Fibroblast of lung (primary cell): ENCODE measurements around the gene PLK3. TPM values are rescaled to one million over a fixed set of nuclear protein-coding genes. Genes with fewer than 3 reads are reported as not detected.

ENCODE experiments used
- DNase-seq, 2 donors: peaks; one replicate each; pipeline versions ENCODE4 v3.0.0 to v3.0.0-alpha.2; 2010; ENCODE audit warnings: low read depth in 2 of 2
- H2AFZ ChIP-seq: 2 replicates; pipeline ENCODE4 v1.5.1; 2012; ENCODE audit warnings: low read length, control low read depth, inconsistent platforms
- H3K27ac ChIP-seq: 2 replicates; pipeline ENCODE4 v1.5.1; 2011; ENCODE audit warnings: low read length, control low read depth; ENCODE audit not compliant: insufficient read depth
- H3K27me3 ChIP-seq: 2 replicates; pipeline ENCODE4 v1.5.1; 2011; ENCODE audit warnings: mild to moderate bottlenecking, low read length; ENCODE audit not compliant: control insufficient read depth, insufficient read depth
- H3K36me3 ChIP-seq: 2 replicates; pipeline ENCODE4 v1.5.1; 2011; ENCODE audit warnings: low read length; ENCODE audit not compliant: control insufficient read depth, insufficient read depth
- H3K4me1 ChIP-seq: 2 replicates; pipeline ENCODE4 v1.5.1; 2011; ENCODE audit warnings: low read length; ENCODE audit not compliant: control insufficient read depth, insufficient read depth; ENCODE audit errors: extremely low read depth
- H3K4me2 ChIP-seq: 2 replicates; pipeline ENCODE4 v1.5.1; 2011; ENCODE audit warnings: low read length, control low read depth; ENCODE audit not compliant: insufficient read depth; ENCODE audit errors: extremely low read depth
- H3K4me3 ChIP-seq, 4 experiments: fragments of 200-600 bp in 1 of 4; sonication (generic) in 1 of 4; replicated peaks in 1 of 4; 2 replicates each; pipeline ENCODE4 v1.5.1; 2011 to 2016; ENCODE audit warnings: low read length in 4 of 4, low read depth in 3 of 4, mild to moderate bottlenecking in 3 of 4, control low read depth in 2 of 4, inconsistent platforms in 1 of 4, mixed read lengths in 1 of 4; ENCODE audit not compliant: insufficient read depth in 1 of 4; ENCODE audit errors: control extremely low read depth in 1 of 4
- H3K79me2 ChIP-seq: 2 replicates; pipeline ENCODE4 v1.5.1; 2012; ENCODE audit warnings: mild to moderate bottlenecking, low read length, inconsistent platforms; ENCODE audit not compliant: control insufficient read depth, insufficient read depth
- H3K9ac ChIP-seq: 2 replicates; pipeline ENCODE4 v1.5.1; 2011; ENCODE audit warnings: mild to moderate bottlenecking, low read length, control low read depth; ENCODE audit not compliant: insufficient read depth
- H3K9me3 ChIP-seq: 2 replicates; pipeline ENCODE4 v1.5.1; 2012; ENCODE audit warnings: low read depth, low read length; ENCODE audit not compliant: control insufficient read depth, insufficient read depth
- H4K20me1 ChIP-seq: 2 replicates; pipeline ENCODE4 v1.5.1; 2011; ENCODE audit warnings: low read length; ENCODE audit not compliant: control insufficient read depth, insufficient read depth; ENCODE audit errors: extremely low read depth
- EZH2 ChIP-seq: IDR thresholded peaks from 2 replicates; pipeline ENCODE4 v1.5.1; 2012; ENCODE audit warnings: low read length, control low read depth, mild to moderate bottlenecking; ENCODE audit errors: missing control alignments
- polyA plus RNA-seq, 2 donors: library from polyadenylated mRNA; depleted of rRNA in 1 of 2; stranded (reverse) in 1 of 2; unstranded in 1 of 2; fragments of >200 nt; gene quantifications; 2 replicates each; pipeline ENCODE4 v1.2.1, GENCODE V29; 2011 to 2012; ENCODE audit warnings: missing spikeins in 1 of 2
- total RNA-seq: library from RNA; depleted of rRNA; stranded (reverse); fragments of >200 nt; gene quantifications from 2 replicates; pipeline ENCODE4 v1.2.1, GENCODE V29; 2014
- TF ChIP-seq, protein P1 (sequence below), 2 donors: IDR thresholded peaks in 1 of 2; conservative IDR thresholded peaks in 1 of 2; 1 replicate in 1 of 2; 2 replicates in 1 of 2; pipeline ENCODE4 v1.5.1; 2011 to 2012; ENCODE audit warnings: low read length in 2 of 2, control low read depth in 1 of 2, inconsistent platforms in 1 of 2, low read depth in 1 of 2, mild to moderate bottlenecking in 1 of 2

The PLK3 gene
- total and polyA plus RNA-seq, 2 donors (not counting 1 experiment from before 2014, with no cell fraction given) = 12.2 to 30.6 TPM

DNA sequence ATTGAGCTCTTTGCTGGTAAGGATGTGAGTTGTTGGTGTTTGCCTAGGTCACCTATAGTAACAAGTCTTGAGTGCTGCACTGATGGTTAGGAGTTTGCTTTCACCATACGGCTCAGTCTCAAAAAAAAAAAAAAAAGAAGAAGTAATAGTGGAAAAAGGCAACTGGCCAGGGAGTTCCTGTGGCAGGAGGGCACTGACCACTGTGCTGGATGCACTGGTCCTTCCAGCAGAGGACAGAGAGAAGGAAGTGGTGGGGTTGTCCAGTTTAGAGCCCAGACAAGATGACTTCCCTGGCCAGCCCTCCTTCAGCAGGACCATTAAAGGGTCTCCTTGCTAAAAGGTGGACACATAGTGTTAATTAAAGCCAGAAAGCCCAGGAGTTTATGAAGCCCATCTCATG, 54.8 kb downstream of the PLK3 start:
- H3K4me1 ChIP-seq = no peaks in the 10 kb centered on the region
- H3K27me3 ChIP-seq = no peaks in the 10 kb centered on the region
- H3K36me3 ChIP-seq = peaks cover 2% of the 10 kb centered on the region
- H2AFZ ChIP-seq = no peak overlapping the region
- H3K4me2 ChIP-seq = no peak overlapping the region
- DNase-seq = no peak
- no peak overlapping the region for H3K27ac ChIP-seq
- H3K4me3 ChIP-seq = no peak overlapping the region
- TF ChIP-seq, protein P1, sequence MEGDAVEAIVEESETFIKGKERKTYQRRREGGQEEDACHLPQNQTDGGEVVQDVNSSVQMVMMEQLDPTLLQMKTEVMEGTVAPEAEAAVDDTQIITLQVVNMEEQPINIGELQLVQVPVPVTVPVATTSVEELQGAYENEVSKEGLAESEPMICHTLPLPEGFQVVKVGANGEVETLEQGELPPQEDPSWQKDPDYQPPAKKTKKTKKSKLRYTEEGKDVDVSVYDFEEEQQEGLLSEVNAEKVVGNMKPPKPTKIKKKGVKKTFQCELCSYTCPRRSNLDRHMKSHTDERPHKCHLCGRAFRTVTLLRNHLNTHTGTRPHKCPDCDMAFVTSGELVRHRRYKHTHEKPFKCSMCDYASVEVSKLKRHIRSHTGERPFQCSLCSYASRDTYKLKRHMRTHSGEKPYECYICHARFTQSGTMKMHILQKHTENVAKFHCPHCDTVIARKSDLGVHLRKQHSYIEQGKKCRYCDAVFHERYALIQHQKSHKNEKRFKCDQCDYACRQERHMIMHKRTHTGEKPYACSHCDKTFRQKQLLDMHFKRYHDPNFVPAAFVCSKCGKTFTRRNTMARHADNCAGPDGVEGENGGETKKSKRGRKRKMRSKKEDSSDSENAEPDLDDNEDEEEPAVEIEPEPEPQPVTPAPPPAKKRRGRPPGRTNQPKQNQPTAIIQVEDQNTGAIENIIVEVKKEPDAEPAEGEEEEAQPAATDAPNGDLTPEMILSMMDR (conservative IDR thresholded peaks at IDR 0.05 in 1 of 2, IDR thresholded peaks at IDR 0.05 in 1 of 2; ENCODE audit: low read depth in 1 of 2, low read length in 2 of 2) = no peak
- no peak for TF ChIP-seq EZH2
- no peaks in the 10 kb centered on the region for H4K20me1 ChIP-seq
- no peak overlapping the region for H3K9ac ChIP-seq
- H3K9me3 ChIP-seq = no peaks in the 10 kb centered on the region
- no peaks in the 10 kb centered on the region for H3K79me2 ChIP-seq

Other genes starting within 250 kb of the PLK3 start
- gene TMEM53, start 125.9 kb upstream of the PLK3 start, total RNA-seq = 5.6 and 8.1 TPM in 2 replicates
- 11.6 and 12.4 TPM in 2 replicates for gene TMEM53, start 125.9 kb upstream of the PLK3 start, polyA plus RNA-seq
- 2.3 and 6.4 TPM in 2 replicates for gene ARMH1, start 125.7 kb upstream of the PLK3 start, total RNA-seq
- gene ARMH1, start 125.7 kb upstream of the PLK3 start, polyA plus RNA-seq = 0.75 and 2.4 TPM in 2 replicates
- not detected in 2 replicates for gene RNU5D-1, start 69.2 kb upstream of the PLK3 start, total RNA-seq
- not detected in 2 replicates for gene RNU5D-1, start 69.2 kb upstream of the PLK3 start, polyA plus RNA-seq
- 0.51 and 9.2 TPM in 2 replicates for gene KIF2C, start 60.5 kb upstream of the PLK3 start, total RNA-seq
- gene KIF2C, start 60.5 kb upstream of the PLK3 start, polyA plus RNA-seq = 9.9 and 41.9 TPM in 2 replicates
- gene RPS8, start 24.8 kb upstream of the PLK3 start, total RNA-seq = 1,373 and 1,913 TPM in 2 replicates
- 1,895 and 2,098 TPM in 2 replicates for gene RPS8, start 24.8 kb upstream of the PLK3 start, polyA plus RNA-seq
- under 0.01 and 0.17 TPM in 2 replicates for gene BEST4, start 12.2 kb upstream of the PLK3 start, total RNA-seq
- gene BEST4, start 12.2 kb upstream of the PLK3 start, polyA plus RNA-seq = 0.10 and 0.11 TPM in 2 replicates
- gene DYNLT4, start 7.0 kb downstream of the PLK3 start, total RNA-seq = 0.51 and 0.66 TPM in 2 replicates
- gene DYNLT4, start 7.0 kb downstream of the PLK3 start, polyA plus RNA-seq = not detected in 2 replicates
- gene BTBD19, start 8.1 kb downstream of the PLK3 start, total RNA-seq = 3.9 and 5.0 TPM in 2 replicates
- gene BTBD19, start 8.1 kb downstream of the PLK3 start, polyA plus RNA-seq = 5.6 and 8.7 TPM in 2 replicates
- 0.50 TPM in 1 of 2 replicates, not detected in the other for gene PTCH2, start 42.9 kb downstream of the PLK3 start, total RNA-seq
- gene PTCH2, start 42.9 kb downstream of the PLK3 start, polyA plus RNA-seq = 0.15 and 0.23 TPM in 2 replicates
- 35.7 and 49.5 TPM in 2 replicates for gene EIF2B3, start 186.2 kb downstream of the PLK3 start, total RNA-seq
- 47.2 and 59.0 TPM in 2 replicates for gene EIF2B3, start 186.2 kb downstream of the PLK3 start, polyA plus RNA-seq
- 14.4 and 20.3 TPM in 2 replicates for gene HECTD3, start 210.9 kb downstream of the PLK3 start, total RNA-seq
- 33.7 and 51.0 TPM in 2 replicates for gene HECTD3, start 210.9 kb downstream of the PLK3 start, polyA plus RNA-seq
- gene UROD, start 211.9 kb downstream of the PLK3 start, total RNA-seq = 158 and 162 TPM in 2 replicates
- 129 and 156 TPM in 2 replicates for gene UROD, start 211.9 kb downstream of the PLK3 start, polyA plus RNA-seq